PC-9 (cell line): Measurements from ENCODE around the gene NDUFAF8. TPM values are rescaled to one million over a fixed set of nuclear protein-coding genes. Genes with fewer than 3 reads are reported as not detected.

Experiments used
- BruUV-seq: library from RNA; stranded (reverse); fragments of 400-500 nt; replicated peaks from 2 replicates; lab custom pipeline; 2021; lab: Mats Ljungman, UMichigan
- CTCF ChIA-PET: fragments of 300-600 bp; sonication (Branson Sonifier 250); formaldehyde crosslinking; loops from one replicate; lab custom pipeline; 2022; ENCODE audit warnings: antibody characterized with exemption; lab: Charles Lee
- POLR2A ChIA-PET: fragments of 300-600 bp; sonication (Branson Sonifier 250); formaldehyde crosslinking; loops from one replicate; lab custom pipeline; 2022; ENCODE audit warnings: antibody characterized with exemption; ENCODE audit not compliant: unreplicated experiment; lab: Charles Lee
- DNase-seq, 2 experiments: peaks; one replicate each; pipeline versions ENCODE4 v3.0.0 to v3.0.0-alpha.2; 2015 to 2022; ENCODE audit warnings: mixed read lengths in 1 of 2
- H2AFZ ChIP-seq: fragments of 200-600 bp; sonication (generic); 2 replicates; pipeline ENCODE4 v1.8.1; 2017; ENCODE audit warnings: antibody characterized with exemption
- H3F3A ChIP-seq: fragments of 200-600 bp; sonication (generic); 2 replicates; pipeline ENCODE4 v1.8.1; 2017; ENCODE audit warnings: antibody characterized with exemption, mild to moderate bottlenecking, low read depth; ENCODE audit not compliant: insufficient read depth
- H3K27ac ChIP-seq: fragments of 200-600 bp; sonication (generic); 2 replicates; pipeline ENCODE4 v1.6.1; 2016; ENCODE audit warnings: mixed run types
- H3K27me3 ChIP-seq: fragments of 200-600 bp; sonication (generic); 2 replicates; pipeline ENCODE4 v1.6.1; 2016; ENCODE audit warnings: low read depth, mixed run types; ENCODE audit not compliant: insufficient read depth
- H3K36me3 ChIP-seq: fragments of 200-600 bp; sonication (generic); 2 replicates; pipeline ENCODE4 v1.6.1; 2016; ENCODE audit warnings: low read depth, mixed run types
- H3K4me1 ChIP-seq: fragments of 200-600 bp; sonication (generic); replicated peaks from 2 replicates; pipeline ENCODE4 v1.6.1; 2016; ENCODE audit warnings: mixed run types; ENCODE audit not compliant: insufficient read depth
- H3K4me2 ChIP-seq: fragments of 200-600 bp; sonication (generic); 2 replicates; pipeline ENCODE4 v1.6.1; 2017; ENCODE audit warnings: mixed run types
- H3K4me3 ChIP-seq: fragments of 200-600 bp; sonication (generic); 2 replicates; pipeline ENCODE4 v1.6.1; 2016; ENCODE audit warnings: mixed run types
- H3K79me2 ChIP-seq: fragments of 200-600 bp; sonication (generic); 2 replicates; pipeline ENCODE4 v1.6.1; 2017; ENCODE audit warnings: low read depth, mixed run types
- H3K9me2 ChIP-seq: fragments of 200-600 bp; sonication (generic); 2 replicates; pipeline ENCODE4 v1.8.1; 2017; ENCODE audit warnings: mild to moderate bottlenecking; ENCODE audit not compliant: insufficient read depth
- H3K9me3 ChIP-seq: fragments of 200-600 bp; sonication (generic); 2 replicates; pipeline ENCODE4 v1.8.1; 2016; ENCODE audit warnings: low read depth; ENCODE audit not compliant: insufficient read depth
- H4K20me1 ChIP-seq: fragments of 200-600 bp; sonication (generic); 2 replicates; pipeline ENCODE4 v1.8.1; 2017; ENCODE audit not compliant: insufficient read depth
- EZH2 ChIP-seq: fragments of 200-600 bp; sonication (generic); IDR thresholded peaks from 2 replicates; pipeline ENCODE4 v1.8.0; 2017; ENCODE audit warnings: antibody characterized with exemption, low read depth
- intact Hi-C: fragments of 100-400 bp; cut with micrococcal nuclease; formaldehyde crosslinking; loops from one replicate; pipeline ENCODE4 v1.10.0; 2022; ENCODE audit not compliant: unreplicated experiment
- total RNA-seq: library from RNA; stranded (reverse); gene quantifications from 2 replicates; pipeline ENCODE4 v1.2.3, GENCODE V29; 2021
- TF ChIP-seq, protein P1 (sequence below): fragments of 200-600 bp; sonication (generic); conservative IDR thresholded peaks from 2 replicates; pipeline ENCODE4 v1.6.1; 2017; ENCODE audit warnings: mixed run types, antibody characterized with exemption, mild to moderate bottlenecking, moderate library complexity

NDUFAF8 gene
- total RNA-seq, 1 experiment from 2014 or later: 53.3 TPM

DNA sequence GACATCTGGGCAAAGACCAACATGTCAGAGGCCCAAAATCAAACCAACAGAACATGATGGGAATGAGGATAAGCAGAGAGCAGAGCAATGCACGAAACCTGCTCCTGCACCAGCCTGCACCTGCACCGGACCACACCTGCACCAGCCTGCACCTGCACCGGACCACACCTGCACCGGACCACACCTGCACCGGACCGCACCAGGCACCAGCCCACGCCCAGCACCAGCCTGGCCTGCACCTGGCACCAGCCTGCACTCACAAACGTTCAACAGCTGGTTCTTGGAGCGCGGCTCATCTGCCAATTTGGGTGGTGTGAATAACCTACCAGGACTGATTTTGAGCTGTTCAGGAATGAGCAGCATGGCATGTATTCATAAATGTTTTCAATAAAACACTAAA lies 34.5 kb upstream of the NDUFAF8 start:
- Histone ChIP-seq H4K20me1 (no peaks in the 10 kb centered on the region), H3K36me3 (no peaks in the 10 kb centered on the region), H3F3A (no peaks in the 10 kb centered on the region), H3K4me2 (no peak overlapping the region), H3K9me3 (no peaks in the 10 kb centered on the region), H3K27ac (no peak overlapping the region), H3K27me3 (no peaks in the 10 kb centered on the region), H3K9me2 (no peaks in the 10 kb centered on the region), H3K4me1 (no peaks in the 10 kb centered on the region), H3K4me3 (no peak overlapping the region), H2AFZ (no peak overlapping the region), H3K79me2 (no peaks in the 10 kb centered on the region)
- ChIA-PET POLR2A (no interaction called here), CTCF (no interaction called here)
- intact Hi-C loops: loop anchor here (5.0 kb wide), 1 partner anchor 62 kb away; no protein-coding TSS in a partner anchor
- no peak for DNase-seq
- TF ChIP-seq, protein P1, sequence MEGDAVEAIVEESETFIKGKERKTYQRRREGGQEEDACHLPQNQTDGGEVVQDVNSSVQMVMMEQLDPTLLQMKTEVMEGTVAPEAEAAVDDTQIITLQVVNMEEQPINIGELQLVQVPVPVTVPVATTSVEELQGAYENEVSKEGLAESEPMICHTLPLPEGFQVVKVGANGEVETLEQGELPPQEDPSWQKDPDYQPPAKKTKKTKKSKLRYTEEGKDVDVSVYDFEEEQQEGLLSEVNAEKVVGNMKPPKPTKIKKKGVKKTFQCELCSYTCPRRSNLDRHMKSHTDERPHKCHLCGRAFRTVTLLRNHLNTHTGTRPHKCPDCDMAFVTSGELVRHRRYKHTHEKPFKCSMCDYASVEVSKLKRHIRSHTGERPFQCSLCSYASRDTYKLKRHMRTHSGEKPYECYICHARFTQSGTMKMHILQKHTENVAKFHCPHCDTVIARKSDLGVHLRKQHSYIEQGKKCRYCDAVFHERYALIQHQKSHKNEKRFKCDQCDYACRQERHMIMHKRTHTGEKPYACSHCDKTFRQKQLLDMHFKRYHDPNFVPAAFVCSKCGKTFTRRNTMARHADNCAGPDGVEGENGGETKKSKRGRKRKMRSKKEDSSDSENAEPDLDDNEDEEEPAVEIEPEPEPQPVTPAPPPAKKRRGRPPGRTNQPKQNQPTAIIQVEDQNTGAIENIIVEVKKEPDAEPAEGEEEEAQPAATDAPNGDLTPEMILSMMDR: no peak
- TF ChIP-seq EZH2: no peak
- no TSS peak for BruUV-seq

DNA sequence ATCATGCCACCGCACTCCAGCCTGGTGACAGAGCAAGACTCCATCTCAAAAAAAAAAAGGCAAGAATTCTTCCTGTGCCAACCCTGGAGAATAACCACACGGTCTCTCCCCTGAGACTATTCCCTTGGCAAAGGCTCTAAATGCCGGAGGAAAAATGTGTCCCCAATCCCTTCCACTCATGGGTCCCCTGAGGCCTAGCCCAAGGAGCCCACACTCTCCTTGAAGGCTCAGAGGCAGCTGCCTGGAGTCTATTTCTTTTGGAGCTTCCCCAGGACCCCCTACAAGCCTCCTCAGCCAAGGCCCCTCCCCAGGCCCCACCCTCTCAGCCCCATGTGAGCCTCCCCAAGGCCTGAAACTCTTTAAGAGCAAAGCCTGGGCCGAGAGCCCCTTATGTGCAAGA lies 33.0 kb upstream of the NDUFAF8 start:
- no peak overlapping the region for H3K4me3 ChIP-seq
- no peak overlapping the region for H3K4me2 ChIP-seq
- intact Hi-C loops: no loop called here
- H3F3A ChIP-seq: no peaks in the 10 kb centered on the region
- H4K20me1 ChIP-seq: no peaks in the 10 kb centered on the region
- no peaks in the 10 kb centered on the region for H3K9me2 ChIP-seq
- ChIA-PET CTCF (no interaction called here), POLR2A (no interaction called here)
- no peaks in the 10 kb centered on the region for H3K27me3 ChIP-seq
- H3K9me3 ChIP-seq: no peaks in the 10 kb centered on the region
- no peak overlapping the region for H2AFZ ChIP-seq
- no peak for DNase-seq
- H3K27ac ChIP-seq: no peak overlapping the region
- H3K79me2 ChIP-seq: no peaks in the 10 kb centered on the region
- no peak for TF ChIP-seq EZH2
- TF ChIP-seq, protein P1: no peak
- H3K36me3 ChIP-seq: no peaks in the 10 kb centered on the region
- no peaks in the 10 kb centered on the region for H3K4me1 ChIP-seq
- BruUV-seq: no TSS peak

DNA sequence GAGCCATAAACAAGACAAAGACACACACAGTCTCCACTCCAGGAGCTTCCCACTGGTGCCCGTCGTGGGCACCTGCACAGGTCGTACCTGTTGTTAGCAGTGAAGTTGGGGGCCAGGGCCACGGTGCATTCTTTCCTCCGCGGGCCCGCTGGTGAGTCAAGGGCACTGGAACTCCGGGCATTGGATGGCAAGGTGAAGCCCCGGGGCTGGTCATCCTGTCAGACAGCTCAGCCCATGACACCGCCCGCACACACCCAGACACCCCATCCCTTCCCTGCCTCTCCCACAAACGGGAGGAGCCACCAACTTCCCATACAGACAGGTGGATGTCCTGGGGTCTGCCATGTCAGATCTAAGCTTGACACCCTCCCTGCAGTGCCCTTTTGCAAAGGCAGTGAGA lies 32.5 kb upstream of the NDUFAF8 start:
- TF ChIP-seq, protein P1: no peak
- no peak for TF ChIP-seq EZH2
- POLR2A ChIA-PET: no interaction called here
- no peak overlapping the region for H3K27ac ChIP-seq
- BruUV-seq: no TSS peak
- no peaks in the 10 kb centered on the region for H4K20me1 ChIP-seq
- no peak overlapping the region for H3K4me2 ChIP-seq
- DNase-seq: no peak
- H3K27me3 ChIP-seq: no peaks in the 10 kb centered on the region
- no peaks in the 10 kb centered on the region for H3K79me2 ChIP-seq
- H3K36me3 ChIP-seq: no peaks in the 10 kb centered on the region
- no peaks in the 10 kb centered on the region for H3K4me1 ChIP-seq
- no peak overlapping the region for H2AFZ ChIP-seq
- H3K9me2 ChIP-seq: no peaks in the 10 kb centered on the region
- H3K9me3 ChIP-seq: no peaks in the 10 kb centered on the region
- H3K4me3 ChIP-seq: no peak overlapping the region
- H3F3A ChIP-seq: no peaks in the 10 kb centered on the region
- intact Hi-C loops: no loop called here
- CTCF ChIA-PET: no interaction called here
